ENCODE data around the gene MYO19.

MYO19 gene

GRCh38 chr17:36496018-36496789 lies 38.5 kb downstream of the MYO19 start:
- H3K36me3 ChIP-seq (ENCODE audit: insufficient read depth, low read length): peaks cover 81% of the 10 kb centered on the region; the same call in 1 of the 2 replicates
- H3F3A ChIP-seq (ENCODE audit: low read depth): no peaks in the 10 kb centered on the region; the same call in 1 of the 2 replicates
- no peaks in the 10 kb centered on the region for H3K27me3 ChIP-seq (ENCODE audit: insufficient read depth, low read length, poor library complexity, severe bottlenecking)
- TF ChIP-seq EZH2phosphoT487 (IDR thresholded peaks at IDR 0.05; ENCODE audit: borderline replicate concordance) (no peak), CTCF (conservative IDR thresholded peaks at IDR 0.05; ENCODE audit: low read length) (no peak)
- H3K9me3 ChIP-seq (ENCODE audit: insufficient read depth, low read depth, low read length): no peaks in the 10 kb centered on the region
- no peak overlapping the region for H3K9ac ChIP-seq (ENCODE audit: low read depth, low read length, poor library complexity, severe bottlenecking)
- H3K9me2 ChIP-seq (replicated peaks; ENCODE audit: low read depth, low read length): no peaks in the 10 kb centered on the region
- no peak overlapping the region for H3K4me2 ChIP-seq (ENCODE audit: low read depth, low read length, poor library complexity, severe bottlenecking)
- H3K79me2 ChIP-seq (ENCODE audit: insufficient read depth, low read length): peaks cover 18% of the 10 kb centered on the region; the same call in 1 of the 2 replicates
- H4K20me1 ChIP-seq (ENCODE audit: insufficient read depth, low read length, poor library complexity, severe bottlenecking): peaks cover 5% of the 10 kb centered on the region
- no peak overlapping the region for H3K4me3 ChIP-seq (ENCODE audit: low read length, poor library complexity, severe bottlenecking)
- H2AFZ ChIP-seq (ENCODE audit: low read length): no peak overlapping the region
- no peaks in the 10 kb centered on the region for H3K4me1 ChIP-seq (ENCODE audit: insufficient read depth, low read length, poor library complexity, severe bottlenecking)

- Histone ChIP-seq H3K79me2 (ENCODE audit: insufficient read depth, low read length) (peaks cover 29% of the 10 kb centered on the region), H2AFZ (ENCODE audit: low read length) (no peak overlapping the region), H3K4me1 (ENCODE audit: insufficient read depth, low read length, poor library complexity, severe bottlenecking) (no peaks in the 10 kb centered on the region), H3K27me3 (ENCODE audit: insufficient read depth, low read length, poor library complexity, severe bottlenecking) (no peaks in the 10 kb centered on the region), H3K4me3 (ENCODE audit: low read length, poor library complexity, severe bottlenecking) (no peak overlapping the region), H3F3A (ENCODE audit: low read depth) (no peaks in the 10 kb centered on the region; the same call in 1 of the 2 replicates), H4K20me1 (ENCODE audit: insufficient read depth, low read length, poor library complexity, severe bottlenecking) (peaks cover 16% of the 10 kb centered on the region), H3K36me3 (ENCODE audit: insufficient read depth, low read length) (peaks cover 73% of the 10 kb centered on the region), H3K9ac (ENCODE audit: low read depth, low read length, poor library complexity, severe bottlenecking) (no peak overlapping the region), H3K4me2 (ENCODE audit: low read depth, low read length, poor library complexity, severe bottlenecking) (no peak overlapping the region), H3K9me2 (replicated peaks; ENCODE audit: low read depth, low read length) (no peaks in the 10 kb centered on the region), H3K9me3 (ENCODE audit: insufficient read depth, low read depth, low read length) (no peaks in the 10 kb centered on the region)
- no peak for TF ChIP-seq EZH2phosphoT487 (IDR thresholded peaks at IDR 0.05; ENCODE audit: borderline replicate concordance)
- no peak for TF ChIP-seq CTCF (conservative IDR thresholded peaks at IDR 0.05; ENCODE audit: low read length)
Observed at GRCh38 chr17:36495076-36495578, 39.5 kb downstream of the MYO19 start.

GRCh38 chr17:36494674-36495073 lies 40.0 kb downstream of the MYO19 start:
- Histone ChIP-seq H2AFZ (ENCODE audit: low read length) (no peak overlapping the region), H3K36me3 (ENCODE audit: insufficient read depth, low read length) (peaks cover 73% of the 10 kb centered on the region), H3K4me1 (ENCODE audit: insufficient read depth, low read length, poor library complexity, severe bottlenecking) (no peaks in the 10 kb centered on the region), H3K79me2 (ENCODE audit: insufficient read depth, low read length) (peaks cover 33% of the 10 kb centered on the region), H3K9me3 (ENCODE audit: insufficient read depth, low read depth, low read length) (no peaks in the 10 kb centered on the region), H3F3A (ENCODE audit: low read depth) (no peaks in the 10 kb centered on the region; the same call in 1 of the 2 replicates), H3K4me2 (ENCODE audit: low read depth, low read length, poor library complexity, severe bottlenecking) (no peak overlapping the region), H3K4me3 (ENCODE audit: low read length, poor library complexity, severe bottlenecking) (no peak overlapping the region), H3K9me2 (replicated peaks; ENCODE audit: low read depth, low read length) (no peaks in the 10 kb centered on the region), H4K20me1 (ENCODE audit: insufficient read depth, low read length, poor library complexity, severe bottlenecking) (peaks cover 20% of the 10 kb centered on the region), H3K9ac (ENCODE audit: low read depth, low read length, poor library complexity, severe bottlenecking) (no peak overlapping the region), H3K27me3 (ENCODE audit: insufficient read depth, low read length, poor library complexity, severe bottlenecking) (no peaks in the 10 kb centered on the region)
- TF ChIP-seq EZH2phosphoT487 (IDR thresholded peaks at IDR 0.05; ENCODE audit: borderline replicate concordance) (no peak), CTCF (conservative IDR thresholded peaks at IDR 0.05; ENCODE audit: low read length) (no peak)
